HG03139 (cell line): ENCODE data around the gene VSX1.

Source experiments
- ATAC-seq: cut with Tn5 transposase; IDR thresholded peaks from one replicate; pipeline ENCODE4 v1.9.1; 2021; ENCODE audit not compliant: unreplicated experiment

VSX1 gene

GRCh38 chr20:25088267-25088666 is 6.3 kb upstream of the VSX1 start:
- ATAC-seq: no peak

GRCh38 chr20:25087186-25087929 is 5.4 kb upstream of the VSX1 start:
- ATAC-seq: no peak

- ATAC-seq: no peak
Measured at GRCh38 chr20:25085756-25086495, 4.0 kb upstream of the VSX1 start.

GRCh38 chr20:25084626-25085187 is 2.8 kb upstream of the VSX1 start:
- no peak for ATAC-seq

- ATAC-seq: no peak
Measured at GRCh38 chr20:25083773-25084625, 2.1 kb upstream of the VSX1 start.

GRCh38 chr20:25083141-25083772 is 1.3 kb upstream of the VSX1 start:
- no peak for ATAC-seq

GRCh38 chr20:25082498-25082873 is 545 bp upstream of the VSX1 start:
- ATAC-seq: no peak

GRCh38 chr20:25081065-25081729 is 744 bp downstream of the VSX1 start:
- no peak for ATAC-seq

- ATAC-seq: no peak
Measured at GRCh38 chr20:25079171-25079570, 2.8 kb downstream of the VSX1 start.

- ATAC-seq: no peak
Measured at GRCh38 chr20:25078662-25079061, 3.3 kb downstream of the VSX1 start.

GRCh38 chr20:25077610-25078169 is 4.3 kb downstream of the VSX1 start:
- no peak for ATAC-seq

- no peak for ATAC-seq
Measured at GRCh38 chr20:25076731-25077609, 5.0 kb downstream of the VSX1 start.

GRCh38 chr20:25076201-25076600 is 5.7 kb downstream of the VSX1 start:
- ATAC-seq: no peak

- no peak for ATAC-seq
Measured at GRCh38 chr20:25073544-25073943, 8.4 kb downstream of the VSX1 start.

GRCh38 chr20:25072226-25072811 is 9.6 kb downstream of the VSX1 start:
- ATAC-seq: no peak

- ATAC-seq: no peak
Measured at GRCh38 chr20:25071734-25072133, 10.2 kb downstream of the VSX1 start.

GRCh38 chr20:25070821-25071473 is 11.0 kb downstream of the VSX1 start:
- no peak for ATAC-seq
